Thymus (tissue), 11 donors: ENCODE measurements around the gene MPEG1. TPM values are rescaled to one million over a fixed set of nuclear protein-coding genes. Genes with fewer than 3 reads are reported as not detected.

Experiments used
- DNase-seq, 9 donors: peaks; one replicate each; pipeline ENCODE4 v3.0.0-alpha.2; 2013; ENCODE audit warnings: low spot score in 9 of 9, low read depth in 6 of 9, missing footprints in 1 of 9
- H3K27ac ChIP-seq, 2 donors: one replicate each; pipeline ENCODE4 v1.5.1; 2013; ENCODE audit warnings: control low read depth in 1 of 2, low read depth in 1 of 2, low read length in 1 of 2, mild to moderate bottlenecking in 1 of 2, moderate library complexity in 1 of 2
- H3K27me3 ChIP-seq, 2 donors: one replicate each; pipeline ENCODE4 v1.5.1; 2013; ENCODE audit warnings: low read length in 1 of 2; ENCODE audit not compliant: control insufficient read depth in 2 of 2, insufficient read depth in 1 of 2
- H3K36me3 ChIP-seq, 2 donors: one replicate each; pipeline ENCODE4 v1.5.1; 2013; ENCODE audit warnings: low read length in 1 of 2, mild to moderate bottlenecking in 1 of 2, moderate library complexity in 1 of 2; ENCODE audit not compliant: control insufficient read depth in 2 of 2, insufficient read depth in 2 of 2
- H3K4me1 ChIP-seq, 2 donors: one replicate each; pipeline ENCODE4 v1.5.1; 2013; ENCODE audit warnings: low read length in 2 of 2; ENCODE audit not compliant: control insufficient read depth in 2 of 2, insufficient read depth in 2 of 2
- H3K4me3 ChIP-seq, 2 donors: one replicate each; pipeline ENCODE4 v1.5.1; 2013; ENCODE audit warnings: low read length in 2 of 2, control low read depth in 1 of 2, mild to moderate bottlenecking in 1 of 2
- H3K9me3 ChIP-seq, 2 donors: one replicate each; pipeline ENCODE4 v1.5.1; 2013; ENCODE audit warnings: low read length in 1 of 2, mild to moderate bottlenecking in 1 of 2; ENCODE audit not compliant: control insufficient read depth in 2 of 2, insufficient read depth in 1 of 2
- WGBS: extraction: QIAGEN DNeasy Blood & Tissue Kit; methylation state at CpG from one replicate; pipeline ENCODE4 v1.1.7; 2013; 5-methylcytosine and 5-hydroxymethylcytosine counted together
- polyA plus RNA-seq: library from polyadenylated mRNA; stranded (reverse); fragments of 200-250 nt; gene quantifications from one replicate; pipeline ENCODE4 v1.2.3, GENCODE V29; 2013
- total RNA-seq: library from RNA; stranded (reverse); fragments of 120-200 nt; gene quantifications from one replicate; pipeline ENCODE4 v1.2.4, GENCODE V29; 2013
- donor health status: healthy.

MPEG1 gene
- total and polyA plus RNA-seq, 2 donors = 24.6 to 55.0 TPM

GRCh38 chr11:59187035-59187434 is 25.7 kb downstream of the MPEG1 start:
- no peak overlapping the region for H3K4me3 ChIP-seq
- no peaks in the 10 kb centered on the region for H3K27me3 ChIP-seq
- DNase-seq = no peak
- H3K9me3 ChIP-seq = no peaks in the 10 kb centered on the region
- WGBS = 97% methylated on average over 3 of the region's 3 CpGs
- no peaks in the 10 kb centered on the region for H3K36me3 ChIP-seq
- no peaks in the 10 kb centered on the region for H3K4me1 ChIP-seq
- H3K27ac ChIP-seq = no peak overlapping the region

GRCh38 chr11:59186130-59186594 is 26.6 kb downstream of the MPEG1 start:
- Histone ChIP-seq H3K36me3 (no peaks in the 10 kb centered on the region), H3K4me1 (no peaks in the 10 kb centered on the region), H3K27me3 (no peaks in the 10 kb centered on the region), H3K27ac (no peak overlapping the region), H3K9me3 (no peaks in the 10 kb centered on the region), H3K4me3 (no peak overlapping the region)
- DNase-seq = peak in 4 of 9 donors; percentile 22 to 50 (median 36)
- WGBS = 89% methylated on average over 5 of the region's 5 CpGs

GRCh38 chr11:59185386-59185945 is 27.3 kb downstream of the MPEG1 start:
- no peak overlapping the region for H3K27ac ChIP-seq
- H3K9me3 ChIP-seq = no peaks in the 10 kb centered on the region
- WGBS = 93% methylated on average over 5 of the region's 5 CpGs
- H3K4me3 ChIP-seq = no peak overlapping the region
- no peaks in the 10 kb centered on the region for H3K36me3 ChIP-seq
- H3K27me3 ChIP-seq = no peaks in the 10 kb centered on the region
- DNase-seq = no peak
- H3K4me1 ChIP-seq = no peaks in the 10 kb centered on the region

- H3K4me1 ChIP-seq = no peaks in the 10 kb centered on the region
Observed at GRCh38 chr11:59184691-59185339, 27.9 kb downstream of the MPEG1 start.

GRCh38 chr11:59183771-59184170 is 29.0 kb downstream of the MPEG1 start:
- Histone ChIP-seq H3K9me3 (peaks cover 0 to 5% of the 10 kb centered on the region in 2 donors), H3K4me3 (no peak overlapping the region), H3K4me1 (no peaks in the 10 kb centered on the region), H3K27me3 (no peaks in the 10 kb centered on the region), H3K27ac (no peak overlapping the region), H3K36me3 (no peaks in the 10 kb centered on the region)
- DNase-seq = no peak
- WGBS = 91% methylated on average over 1 of the region's 1 CpG

More at GRCh38 chr11:59184691-59185339, 27.9 kb downstream of the MPEG1 start:
- Histone ChIP-seq H3K36me3 (no peaks in the 10 kb centered on the region), H3K9me3 (no peaks in the 10 kb centered on the region), H3K27ac (no peak overlapping the region), H3K4me3 (no peak overlapping the region), H3K27me3 (no peaks in the 10 kb centered on the region)
- WGBS = 96% methylated on average over 9 of the region's 9 CpGs
- no peak for DNase-seq

- H3K27me3 ChIP-seq = no peaks in the 10 kb centered on the region
- no peaks in the 10 kb centered on the region for H3K36me3 ChIP-seq
- no peaks in the 10 kb centered on the region for H3K4me1 ChIP-seq
- WGBS = 96% methylated on average over 4 of the region's 4 CpGs
- H3K4me3 ChIP-seq = no peak overlapping the region
- no peak overlapping the region for H3K27ac ChIP-seq
- DNase-seq = no peak
- H3K9me3 ChIP-seq = peaks cover 0 to 5% of the 10 kb centered on the region in 2 donors
Observed at GRCh38 chr11:59182457-59183151, 30.1 kb downstream of the MPEG1 start.

- peaks cover 0 to 5% of the 10 kb centered on the region in 2 donors for H3K9me3 ChIP-seq
- 97% methylated on average over 33 of the region's 33 CpGs for WGBS
- no peak overlapping the region for H3K4me3 ChIP-seq
- no peaks in the 10 kb centered on the region for H3K4me1 ChIP-seq
- no peaks in the 10 kb centered on the region for H3K27me3 ChIP-seq
- H3K27ac ChIP-seq = no peak overlapping the region
- H3K36me3 ChIP-seq = no peaks in the 10 kb centered on the region
- DNase-seq = no peak
Observed at GRCh38 chr11:59181746-59182456, 30.8 kb downstream of the MPEG1 start.

- H3K27ac ChIP-seq = no peak overlapping the region
- H3K4me3 ChIP-seq = no peak overlapping the region
- no peaks in the 10 kb centered on the region for H3K4me1 ChIP-seq
- no peaks in the 10 kb centered on the region for H3K36me3 ChIP-seq
- 98% methylated on average over 2 of the region's 2 CpGs for WGBS
- DNase-seq = no peak
- H3K9me3 ChIP-seq = peaks cover 0 to 5% of the 10 kb centered on the region in 2 donors
- peaks cover 0 to 2% of the 10 kb centered on the region in 2 donors for H3K27me3 ChIP-seq
Observed at GRCh38 chr11:59180907-59181306, 31.8 kb downstream of the MPEG1 start.
